ENCODE measurements around the gene OVCA2. TPM values are rescaled to one million over a fixed set of nuclear protein-coding genes. Genes with fewer than 3 reads are reported as not detected.

OVCA2 gene
- polyA plus RNA-seq, 1 of the 3 experiments (the other 2 are of a cell fraction) = 59.2 TPM

GRCh38 chr17:2028234-2028614 is 13.6 kb upstream of the OVCA2 start:
- TF ChIP-seq MEF2A (IDR thresholded peaks at IDR 0.05; ENCODE audit: borderline replicate concordance, low read depth) = no peak
- no peak for TF ChIP-seq FOXM1 (IDR thresholded peaks at IDR 0.05; ENCODE audit: low read depth)
- TF ChIP-seq SIN3A (IDR thresholded peaks at IDR 0.05; ENCODE audit: borderline replicate concordance, low read depth, low read length) = no peak
- DNase-seq = no peak
- Histone ChIP-seq H4K20me1 (ENCODE audit: insufficient read depth) (no peaks in the 10 kb centered on the region), H2AFZ (ENCODE audit: low read depth) (no peak overlapping the region), H3K27me3 (ENCODE audit: insufficient read depth) (peaks cover 24% of the 10 kb centered on the region), H3K4me2 (no peak overlapping the region), H3K9ac (no peak overlapping the region), H3K27ac (ENCODE audit: low read depth in 2 of 2, low read length in 1 of 2) (no peak overlapping the region), H3K4me1 (ENCODE audit: control insufficient read depth in 1 of 2, insufficient read depth in 2 of 2, low read depth in 1 of 2, low read length in 1 of 2) (peaks cover 5 to 16% of the 10 kb centered on the region in 2 experiments; a peak in 2 of 4 replicates), H3K79me2 (ENCODE audit: insufficient read depth) (peaks cover 22% of the 10 kb centered on the region), H3K9me3 (no peaks in the 10 kb centered on the region), H3K9me2 (no peaks in the 10 kb centered on the region), H3K36me3 (replicated peaks in 1 of 2; ENCODE audit: control insufficient read depth in 1 of 2, insufficient read depth in 2 of 2, low read length in 1 of 2) (no peaks in the 10 kb centered on the region), H3F3A (replicated peaks; ENCODE audit: insufficient read depth) (no peaks in the 10 kb centered on the region), H3K4me3 (ENCODE audit: low read depth in 2 of 2, low read length in 1 of 2) (no peak overlapping the region)
- CTCF ChIA-PET = interaction anchor here (0.6 to 8.6 kb wide), 6 partner anchors 8 to 217 kb away, joined by 3 to 197 read pairs (median 8); no protein-coding TSS in a partner anchor
- WGBS (ENCODE audit: low lambda C conversion rate) = no CpG with 5 or more reads among the region's 5 CpGs
- POLR2A ChIA-PET = no interaction called here

- no peak for DNase-seq
- Histone ChIP-seq H3K4me2 (no peak overlapping the region), H3K36me3 (replicated peaks in 1 of 2; ENCODE audit: control insufficient read depth in 1 of 2, insufficient read depth in 2 of 2, low read length in 1 of 2) (peaks cover 0 to 4% of the 10 kb centered on the region in 2 experiments), H3K27ac (ENCODE audit: low read depth in 2 of 2, low read length in 1 of 2) (no peak overlapping the region), H3K27me3 (ENCODE audit: insufficient read depth) (peaks cover 21% of the 10 kb centered on the region), H4K20me1 (ENCODE audit: insufficient read depth) (no peaks in the 10 kb centered on the region), H3K79me2 (ENCODE audit: insufficient read depth) (peaks cover 22% of the 10 kb centered on the region), H3F3A (replicated peaks; ENCODE audit: insufficient read depth) (no peaks in the 10 kb centered on the region), H3K4me3 (ENCODE audit: low read depth in 2 of 2, low read length in 1 of 2) (no peak overlapping the region), H3K9ac (no peak overlapping the region), H3K9me2 (no peaks in the 10 kb centered on the region), H3K4me1 (ENCODE audit: control insufficient read depth in 1 of 2, insufficient read depth in 2 of 2, low read depth in 1 of 2, low read length in 1 of 2) (peaks cover 5 to 16% of the 10 kb centered on the region in 2 experiments; a peak in 2 of 4 replicates), H3K9me3 (no peaks in the 10 kb centered on the region), H2AFZ (ENCODE audit: low read depth) (no peak overlapping the region)
- ChIA-PET CTCF (interaction anchor here (0.8 to 8.6 kb wide), 7 partner anchors 9 to 216 kb away, joined by 3 to 197 read pairs (median 5); no protein-coding TSS in a partner anchor), POLR2A (no interaction called here)
- WGBS (ENCODE audit: low lambda C conversion rate) = 100% methylated on average over 1 of the region's 6 CpGs
- TF ChIP-seq SIN3A (IDR thresholded peaks at IDR 0.05; ENCODE audit: borderline replicate concordance, low read depth, low read length) = no peak
- no peak for TF ChIP-seq MXI1 (IDR thresholded peaks at IDR 0.05; ENCODE audit: low read depth, low read length)
- no peak for TF ChIP-seq SMC3 (IDR thresholded peaks at IDR 0.05; ENCODE audit: low read depth, low read length)
- TF ChIP-seq TEAD4 (IDR thresholded peaks at IDR 0.05; ENCODE audit: borderline replicate concordance, insufficient read depth) = no peak
- no peak for TF ChIP-seq USF2 (IDR thresholded peaks at IDR 0.05; ENCODE audit: borderline replicate concordance, low read depth, low read length)
Measured at GRCh38 chr17:2028737-2029136, 13.1 kb upstream of the OVCA2 start.

- no peaks in the 10 kb centered on the region for H3K9me3 ChIP-seq
- H2AFZ ChIP-seq (ENCODE audit: low read depth) = peak within 1 kb of the TSS; percentile 92
- no peaks in the 10 kb centered on the region for H3K9me2 ChIP-seq
- H3K4me3 ChIP-seq (ENCODE audit: low read depth in 2 of 2, low read length in 1 of 2) = peak within 1 kb of the TSS; percentile 99 to 100
- WGBS (ENCODE audit: low lambda C conversion rate) = 1% methylated on average over 31 of the region's 59 CpGs
- H4K20me1 ChIP-seq (ENCODE audit: insufficient read depth) = no peaks in the 10 kb centered on the region
- H3K4me1 ChIP-seq (ENCODE audit: control insufficient read depth in 1 of 2, insufficient read depth in 2 of 2, low read depth in 1 of 2, low read length in 1 of 2) = peaks cover 5 to 14% of the 10 kb centered on the region in 2 experiments; a peak in 2 of 4 replicates
- peak within 1 kb of the TSS; percentile 86 for H3K9ac ChIP-seq
- ChIA-PET POLR2A (interaction anchor here (1.3 kb wide), 1 partner anchor 11 kb away, joined by 4 read pairs; no protein-coding TSS in a partner anchor), CTCF (interaction anchor here (0.6 to 8.6 kb wide), 10 partner anchors 10 to 309 kb away, joined by 3 to 197 read pairs (median 5); partner anchors contain the start of genes HIC1 and OVCA2)
- peaks cover 7% of the 10 kb centered on the region; the same call in 1 of the 2 replicates for H3K27me3 ChIP-seq (ENCODE audit: insufficient read depth)
- no peaks in the 10 kb centered on the region for H3F3A ChIP-seq (replicated peaks; ENCODE audit: insufficient read depth)
- peak within 1 kb of the TSS; percentile 56 to 64; a peak in 3 of 4 replicates for H3K27ac ChIP-seq (ENCODE audit: low read depth in 2 of 2, low read length in 1 of 2)
- peaks cover 22% of the 10 kb centered on the region for H3K79me2 ChIP-seq (ENCODE audit: insufficient read depth)
- peaks cover 0 to 4% of the 10 kb centered on the region in 2 experiments for H3K36me3 ChIP-seq (replicated peaks in 1 of 2; ENCODE audit: control insufficient read depth in 1 of 2, insufficient read depth in 2 of 2, low read length in 1 of 2)
- H3K4me2 ChIP-seq = peak within 1 kb of the TSS; percentile 90
- DNase-seq = peak; percentile 96
- TF ChIP-seq RAD21 (IDR thresholded peaks at IDR 0.05; ENCODE audit: low read length) (no peak; the same call in 1 of the 2 replicates), NRF1 (IDR thresholded peaks at IDR 0.05; ENCODE audit: low read depth, low read length) (peak; percentile 64), GATA2 (CRISPR knock-in tag; IDR thresholded peaks at IDR 0.05) (no peak), TEAD4 (IDR thresholded peaks at IDR 0.05; ENCODE audit: borderline replicate concordance, insufficient read depth) (no peak), USF2 (IDR thresholded peaks at IDR 0.05; ENCODE audit: borderline replicate concordance, low read depth, low read length) (peak; percentile 53), POLR2AphosphoS5 (IDR thresholded peaks at IDR 0.05; ENCODE audit: low read depth, low read length) (peak; percentile 74), IRF3 (IDR thresholded peaks at IDR 0.05; ENCODE audit: low read depth, low read length) (no peak), FOSL2 (IDR thresholded peaks at IDR 0.05; ENCODE audit: borderline replicate concordance, low read depth) (no peak), CHD2 (IDR thresholded peaks at IDR 0.05; ENCODE audit: low read length, partially characterized antibody) (peak; percentile 80), TCF12 (IDR thresholded peaks at IDR 0.05) (peak; percentile 37; the same call in 1 of the 2 replicates)
Measured at GRCh38 chr17:2029911-2030778, 11.7 kb upstream of the OVCA2 start, which contains the start of gene DPH1. Gene DPH1 (plus strand): TSS chr17:2030153. CDS start chr17:2030170, 17 bp downstream.

All from SK-N-SH (cell line).